Activated CD4-positive, CD25-positive, alpha-beta regulatory T cell treated with anti-CD3 and anti-CD28 coated beads, Interleukin-2, amount 50 U/mL, for 16 hours (primary cell): ENCODE data around the gene ADAMTS1.
"Not testable (repeated sequence)": the region's sequence is repeated elsewhere in the genome, so short reads cannot be mapped to it uniquely, and the experiment has no call there.

ENCODE experiments used
- DNase-seq: peaks from one replicate; pipeline ENCODE4 v3.0.0-alpha.2; 2020; ENCODE audit warnings: low read depth, low spot score

The ADAMTS1 gene

GRCh38 chr21:26845066-26845758, at the start of gene ADAMTS1:
ADAMTS1 (minus strand) TSS chr21:26845409; CDS start chr21:26844954, 455 bp downstream.
- DNase-seq: no peak

- no peak for DNase-seq
Observed at GRCh38 chr21:26892151-26892550, 46.9 kb upstream of the ADAMTS1 start.

DNA sequence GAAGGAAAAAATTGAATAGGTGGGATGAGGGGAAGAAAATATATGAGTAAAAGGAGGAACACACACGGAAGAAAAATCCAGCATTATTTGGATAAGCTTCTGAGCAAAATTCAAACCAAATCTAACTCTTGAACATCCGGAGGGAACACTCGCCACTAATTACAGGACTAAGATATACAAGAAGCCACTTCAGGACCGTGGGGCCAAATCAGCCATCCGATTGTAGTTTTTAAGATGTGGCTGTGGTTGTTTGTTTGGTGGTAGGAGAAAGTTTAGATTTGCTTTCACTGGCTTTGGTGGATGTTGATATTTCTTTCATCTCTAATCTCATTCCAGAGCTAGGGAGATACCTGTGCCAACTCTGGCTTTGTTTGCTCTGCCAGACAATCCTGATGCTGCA, 43.7 kb upstream of the ADAMTS1 start:
- no peak for DNase-seq

DNA sequence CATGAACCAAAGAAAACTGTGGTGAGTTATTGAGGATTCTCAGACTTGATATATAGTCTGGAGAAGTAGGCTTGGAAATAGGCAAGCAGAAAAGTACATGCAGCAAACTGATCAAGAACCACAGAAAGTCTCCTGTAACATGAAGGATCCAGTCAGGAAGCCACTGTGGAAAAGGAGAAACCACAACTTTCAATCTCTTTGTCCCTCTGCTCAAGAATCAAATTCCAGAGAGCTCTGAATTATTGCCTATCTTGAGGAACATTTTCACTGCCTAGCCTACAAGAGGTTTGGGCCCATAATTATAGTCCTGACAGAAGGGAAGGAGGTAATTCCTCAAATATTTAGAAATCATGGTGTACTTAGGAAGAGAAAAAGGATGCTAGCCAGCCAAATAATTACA, 43.0 kb upstream of the ADAMTS1 start:
- DNase-seq: no peak

- DNase-seq: no peak
Observed at GRCh38 chr21:26887251-26887650, 42.0 kb upstream of the ADAMTS1 start.

GRCh38 chr21:26884436-26884835, 39.2 kb upstream of the ADAMTS1 start:
- DNase-seq: no peak

DNA sequence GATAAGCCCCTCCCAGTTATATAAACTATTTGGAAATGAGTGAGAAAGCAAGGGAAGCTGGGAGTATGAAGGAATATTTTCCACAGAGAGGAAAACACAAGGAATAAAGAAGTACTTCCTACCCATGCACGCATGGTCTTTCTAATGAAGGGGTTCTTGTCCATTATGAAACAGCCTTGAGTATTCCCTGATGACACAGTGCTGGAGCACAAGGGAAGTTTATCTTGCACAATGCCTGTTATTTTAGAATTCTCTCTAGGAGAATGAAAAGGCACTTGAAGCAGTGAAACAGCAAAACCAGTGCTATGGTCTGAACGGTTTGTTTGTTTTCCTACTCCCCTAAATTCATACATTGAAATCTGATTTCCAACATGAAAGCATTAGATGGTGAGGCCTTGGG, 38.6 kb upstream of the ADAMTS1 start:
- no peak for DNase-seq

- DNase-seq: no peak
Observed at GRCh38 chr21:26881504-26882228, 36.5 kb upstream of the ADAMTS1 start.

DNA sequence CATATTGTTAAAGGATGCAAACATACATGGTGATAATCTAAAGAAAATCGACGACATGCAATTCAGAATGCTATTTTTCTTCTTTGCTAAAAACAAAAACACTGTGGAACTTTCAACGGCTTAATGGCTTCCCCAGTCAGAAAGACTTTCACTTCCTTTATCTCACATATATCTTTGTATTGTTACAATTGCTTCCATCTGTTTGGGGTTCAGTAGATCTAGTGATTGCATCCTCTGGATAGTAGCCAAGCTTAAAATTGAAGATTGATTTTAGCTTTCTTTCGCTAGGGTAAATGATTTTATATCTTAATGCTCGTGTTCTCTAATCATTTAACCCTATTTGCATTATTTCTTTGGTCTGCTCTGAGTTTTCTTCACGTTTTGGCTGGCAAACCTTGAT, 31.8 kb upstream of the ADAMTS1 start:
- no peak for DNase-seq

DNA sequence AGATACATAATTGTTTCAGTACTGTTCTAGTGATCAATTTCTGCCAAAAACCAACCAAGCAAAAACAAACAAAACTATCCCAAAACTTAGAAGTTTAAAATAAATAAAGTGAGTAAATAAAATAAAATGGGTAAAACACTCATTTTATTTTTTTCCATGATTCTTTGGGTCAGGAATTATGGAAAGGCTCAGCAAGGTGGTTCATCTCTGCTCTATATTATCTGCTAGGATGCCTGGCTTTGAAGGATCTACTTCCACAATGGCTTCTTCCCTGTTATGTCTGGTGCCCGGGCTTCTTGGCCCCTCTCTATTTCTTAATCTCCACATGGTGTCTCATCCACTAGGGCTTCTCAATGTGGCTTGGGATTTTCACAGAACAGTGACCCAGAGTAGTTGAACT, 29.1 kb upstream of the ADAMTS1 start:
- no peak for DNase-seq

DNA sequence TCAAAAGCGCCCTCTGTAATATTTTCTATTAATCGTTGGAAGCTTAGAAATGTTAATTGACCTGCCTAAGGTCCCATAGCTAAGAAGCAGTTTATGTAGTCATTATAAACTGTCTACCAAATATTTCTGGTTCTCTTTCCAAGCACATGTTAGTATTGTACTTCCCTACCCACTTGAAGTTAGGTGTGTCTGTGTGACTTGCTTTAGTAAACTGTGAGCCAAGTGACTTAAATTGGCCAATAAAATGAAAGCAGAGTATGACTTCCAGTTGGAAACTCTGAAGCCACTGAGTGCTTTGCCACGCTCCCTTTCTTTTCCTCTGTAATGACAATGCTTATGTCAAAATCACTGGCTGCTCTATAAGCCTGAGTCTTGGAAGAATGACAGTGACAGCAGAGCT, 20.6 kb upstream of the ADAMTS1 start:
- DNase-seq: no peak

DNA sequence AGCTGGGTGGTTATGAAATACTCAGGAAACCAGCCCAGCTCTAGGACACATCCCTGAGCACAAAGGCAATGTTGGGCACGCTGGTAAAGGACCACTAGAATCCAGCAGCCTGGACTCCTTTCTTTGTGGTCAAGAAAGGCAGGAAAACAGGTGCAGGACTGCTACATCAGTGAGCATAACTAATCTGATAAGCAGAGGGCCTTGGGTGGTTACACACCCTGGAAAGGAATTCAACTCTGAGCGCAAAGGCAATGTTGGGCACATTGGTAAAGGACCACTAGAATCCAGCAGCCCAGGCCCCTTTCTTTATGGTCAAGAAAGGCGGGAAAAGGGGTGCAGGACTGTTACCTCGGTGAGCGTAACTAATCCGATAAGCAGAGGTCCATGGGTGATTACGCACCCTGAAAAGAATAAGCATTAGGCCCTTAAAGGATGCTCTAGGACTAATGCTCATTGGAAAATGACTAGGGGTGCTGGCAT, 11.7 kb upstream of the ADAMTS1 start:
- DNase-seq: not testable (repeated sequence)

- not testable (repeated sequence) for DNase-seq
Observed at GRCh38 chr21:26854695-26855094, 9.5 kb upstream of the ADAMTS1 start.

- DNase-seq: no peak
Observed at GRCh38 chr21:26852423-26852822, 7.2 kb upstream of the ADAMTS1 start.

- no peak for DNase-seq
Observed at GRCh38 chr21:26851109-26851944, 6.1 kb upstream of the ADAMTS1 start.

DNA sequence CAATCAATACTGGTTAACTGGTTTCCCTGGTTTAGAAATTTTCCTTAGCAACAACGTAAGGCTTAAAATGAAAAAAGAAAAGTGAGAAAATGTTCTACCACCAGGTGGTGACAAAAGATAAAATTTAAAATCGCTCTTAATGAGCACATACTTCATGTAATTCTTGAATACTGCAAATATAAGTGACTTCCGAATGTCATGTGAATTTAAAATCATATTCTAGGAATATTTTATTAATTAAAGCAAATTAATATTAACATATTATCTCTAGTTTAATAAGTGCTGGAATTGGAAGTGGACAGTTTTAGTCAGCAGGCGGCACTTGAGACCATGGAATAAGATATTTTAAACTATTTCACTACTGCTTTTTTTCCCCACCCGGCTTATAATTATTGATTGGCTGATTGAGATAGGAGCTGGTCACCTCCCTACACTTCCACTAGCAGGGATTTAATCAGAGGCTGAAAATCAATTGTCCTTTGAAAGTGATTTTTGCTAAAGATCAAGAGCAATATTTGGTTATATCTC, 5.0 kb upstream of the ADAMTS1 start:
- no peak for DNase-seq

- DNase-seq: no peak
Observed at GRCh38 chr21:26849428-26850115, 4.4 kb upstream of the ADAMTS1 start.

GRCh38 chr21:26847921-26848320, 2.7 kb upstream of the ADAMTS1 start:
- DNase-seq: no peak

DNA sequence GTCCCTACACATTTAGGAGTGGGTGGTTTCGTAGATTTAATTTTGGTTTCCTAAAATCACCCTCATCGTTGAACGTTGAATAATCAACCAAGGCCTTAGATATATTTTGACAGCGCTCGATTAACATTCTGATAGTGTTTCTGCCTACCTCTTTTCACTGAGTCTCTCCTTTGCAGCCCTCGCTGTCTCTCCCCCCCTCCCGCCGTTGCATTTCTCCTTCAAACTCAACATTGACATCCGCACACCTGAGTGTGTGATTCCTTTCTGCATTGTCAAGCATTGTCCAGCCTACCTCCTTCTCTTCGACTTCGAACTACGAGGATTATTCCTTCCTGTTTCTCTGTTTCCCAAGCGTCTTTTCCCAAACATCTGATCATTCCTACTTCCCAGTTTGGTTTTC, 1.8 kb upstream of the ADAMTS1 start:
- no peak for DNase-seq

- no peak for DNase-seq
Observed at GRCh38 chr21:26846036-26846931, 1.1 kb upstream of the ADAMTS1 start.

DNA sequence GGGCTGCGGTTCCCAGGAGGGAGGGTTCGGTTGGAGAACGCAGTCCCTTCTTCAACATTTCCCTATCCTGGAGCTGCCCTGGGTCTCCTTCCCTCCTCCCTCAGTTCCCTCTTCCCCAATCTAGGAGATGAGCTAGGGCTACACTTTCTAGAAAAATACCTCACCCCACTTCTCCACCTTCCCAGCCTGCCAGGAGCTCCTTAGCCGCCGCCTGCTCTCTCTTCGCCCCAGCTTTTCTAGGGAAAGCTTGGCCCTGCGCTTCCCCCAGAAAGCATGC, 488 bp upstream of the ADAMTS1 start:
- DNase-seq: no peak
